CD4-positive, alpha-beta T cell treated with Interleukin-4 for 1 hour (primary cell): ENCODE measurements around the gene RECK.
A peak's percentile ranks its signal among the peaks of the same experiment; 100 is the strongest.
"Not testable (repeated sequence)": the region's sequence is repeated elsewhere in the genome, so short reads cannot be mapped to it uniquely, and the experiment has no call there.

ENCODE experiments used
- DNase-seq, 2 donors: peaks; one replicate each; pipeline ENCODE4 v3.0.0-alpha.2; 2020 to 2022

The RECK gene

DNA sequence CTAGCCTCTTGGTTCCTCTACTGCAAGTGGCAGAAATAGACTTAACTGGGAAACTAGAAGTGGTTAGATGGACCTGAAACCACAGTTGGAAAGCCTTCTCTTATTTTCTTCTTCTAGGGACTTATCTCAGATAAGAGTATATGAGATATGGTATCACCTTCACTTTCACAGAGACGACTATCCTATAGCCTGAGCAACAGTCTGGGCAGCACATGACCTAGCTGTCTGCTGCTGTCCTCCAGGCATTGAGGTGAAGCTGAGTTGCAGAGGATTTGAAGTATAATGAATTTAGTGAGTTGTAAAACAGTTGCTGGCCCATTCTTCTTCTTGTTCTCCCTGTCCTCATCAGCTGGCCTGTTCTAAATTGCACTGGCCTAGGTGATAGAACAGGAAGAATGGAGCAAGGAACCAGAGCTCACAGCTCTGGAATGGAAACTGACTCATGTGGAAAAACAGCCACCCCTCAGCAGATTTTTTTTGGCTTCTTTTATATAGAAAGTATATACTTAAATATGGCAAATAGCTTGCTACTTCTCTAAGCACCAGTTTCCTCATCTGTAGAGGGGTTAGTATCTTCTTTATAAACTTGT, 27.8 kb downstream of the RECK start:
- no peak for DNase-seq

- no peak for DNase-seq
Observed at GRCh38 chr9:36074055-36074454, 37.3 kb downstream of the RECK start.

GRCh38 chr9:36074870-36075532, 38.3 kb downstream of the RECK start:
- DNase-seq = no peak

GRCh38 chr9:36078051-36078450, 41.3 kb downstream of the RECK start:
- no peak for DNase-seq

DNA sequence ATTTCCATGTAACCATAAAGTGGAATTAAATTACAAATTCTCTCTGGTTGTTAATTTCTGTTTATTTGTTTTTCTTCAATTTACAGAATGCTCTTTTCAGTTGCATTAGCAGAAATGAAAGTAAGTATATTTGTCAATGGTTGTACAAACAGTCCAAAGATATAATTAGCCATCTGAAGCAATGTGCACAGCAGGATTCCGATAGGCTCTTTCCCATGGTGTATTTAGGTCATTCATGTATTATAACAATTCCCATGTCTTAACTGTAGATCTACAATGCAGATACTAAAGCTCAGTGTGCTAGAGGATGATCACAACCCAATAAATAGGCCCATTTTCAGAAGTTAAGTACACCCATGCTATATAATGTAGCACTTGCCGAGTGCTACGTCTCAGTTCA, 43.8 kb downstream of the RECK start:
- no peak for DNase-seq

DNA sequence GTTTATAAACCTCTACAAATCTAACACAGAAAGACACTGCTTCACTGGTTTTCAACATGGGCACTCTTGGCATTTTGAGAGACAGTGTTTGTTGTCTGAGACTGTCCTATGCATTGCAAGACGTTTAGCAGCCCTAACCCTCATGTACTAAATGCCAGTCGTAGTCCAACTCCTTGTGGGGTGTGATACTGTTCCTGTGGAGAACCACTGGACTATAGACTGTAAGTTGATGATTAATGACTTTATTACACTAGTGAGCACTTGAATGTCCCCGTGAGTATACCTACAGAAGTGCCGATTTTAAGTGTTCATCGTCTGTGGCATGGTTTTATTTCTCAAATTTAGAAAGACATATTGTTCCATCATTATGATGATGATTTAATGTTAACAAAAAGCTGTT, 46.2 kb downstream of the RECK start:
- DNase-seq = no peak

DNA sequence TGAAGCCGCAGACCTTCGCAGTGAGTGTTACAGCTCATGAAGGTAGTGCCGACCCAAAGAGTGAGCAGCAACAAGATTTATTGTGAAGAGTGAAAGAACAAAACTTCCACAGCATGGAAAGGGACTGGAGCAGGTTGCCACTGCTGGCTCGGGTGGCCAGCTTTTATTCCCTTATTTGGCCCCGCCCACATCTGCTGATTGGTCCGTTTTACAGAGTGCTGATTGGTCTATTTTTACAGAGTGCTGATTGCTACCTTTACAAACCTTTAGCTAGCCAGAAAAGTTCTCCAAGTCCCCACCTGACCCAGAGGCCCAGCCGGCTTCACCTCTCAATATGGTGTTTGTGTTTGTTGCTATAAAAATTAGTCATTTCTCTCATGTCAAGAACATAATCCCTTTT, 49.7 kb downstream of the RECK start:
- no peak for DNase-seq

GRCh38 chr9:36087054-36087453, 50.3 kb downstream of the RECK start:
- DNase-seq = not testable (repeated sequence)

DNA sequence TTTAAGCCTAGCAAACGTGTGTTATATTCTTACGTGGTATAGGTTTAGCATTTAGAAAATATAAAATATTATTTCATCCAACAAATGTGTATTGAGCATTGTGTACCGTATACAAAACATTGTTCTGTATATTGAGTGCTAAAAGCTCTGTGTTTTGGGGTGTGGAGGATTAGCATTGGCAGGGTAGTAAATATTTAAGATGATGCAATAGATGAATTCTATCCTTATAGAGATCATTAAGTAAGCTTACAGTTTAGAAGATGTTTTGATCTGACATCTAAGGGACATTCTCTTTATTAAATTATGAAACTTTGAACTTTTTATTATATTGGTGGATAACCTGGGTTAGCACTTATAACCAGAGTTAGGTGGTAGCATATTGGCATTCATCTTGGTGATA, 51.3 kb downstream of the RECK start:
- no peak for DNase-seq

DNA sequence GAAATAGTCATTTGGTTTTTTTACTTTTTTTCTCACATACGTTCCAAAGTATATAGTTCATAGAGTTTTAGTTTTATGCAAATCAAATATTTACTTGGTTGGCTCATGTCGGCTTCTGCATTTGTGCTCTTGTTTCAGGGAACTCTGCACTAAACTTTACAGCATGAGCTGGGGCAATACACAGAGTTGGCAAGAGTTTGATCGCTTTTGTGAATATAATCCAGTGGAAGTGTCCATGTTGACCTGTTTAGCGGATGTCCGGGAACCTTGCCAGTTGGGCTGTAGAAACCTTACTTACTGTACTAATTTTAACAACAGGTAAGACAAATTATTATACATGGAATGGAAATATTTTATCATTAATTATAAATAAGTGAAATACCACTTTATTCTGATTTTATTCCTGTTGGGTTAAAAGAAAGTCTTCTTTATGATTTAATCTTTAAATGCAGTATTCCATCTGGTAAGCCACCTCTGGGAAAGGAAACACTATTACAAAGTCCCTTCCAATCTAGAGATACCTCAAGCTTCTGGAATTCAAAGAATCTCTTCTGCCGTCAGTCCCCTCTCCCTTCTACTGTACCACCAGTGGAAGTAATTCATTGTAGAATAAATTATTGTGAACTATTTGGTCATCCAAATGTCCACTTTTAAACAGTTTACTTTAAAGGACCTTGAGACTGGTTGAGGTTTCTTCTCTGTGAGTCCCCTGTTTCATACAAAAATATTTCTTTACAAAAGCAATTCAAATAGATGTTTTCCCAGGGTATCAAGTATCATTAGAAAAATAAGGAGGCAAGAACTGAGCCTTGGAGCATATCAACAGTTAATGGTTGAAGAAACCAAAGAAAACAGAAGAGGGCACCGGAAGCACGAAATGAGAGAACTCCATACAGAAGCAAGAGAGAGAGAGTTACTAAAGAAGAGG, 54.6 kb downstream of the RECK start:
- DNase-seq = no peak

DNA sequence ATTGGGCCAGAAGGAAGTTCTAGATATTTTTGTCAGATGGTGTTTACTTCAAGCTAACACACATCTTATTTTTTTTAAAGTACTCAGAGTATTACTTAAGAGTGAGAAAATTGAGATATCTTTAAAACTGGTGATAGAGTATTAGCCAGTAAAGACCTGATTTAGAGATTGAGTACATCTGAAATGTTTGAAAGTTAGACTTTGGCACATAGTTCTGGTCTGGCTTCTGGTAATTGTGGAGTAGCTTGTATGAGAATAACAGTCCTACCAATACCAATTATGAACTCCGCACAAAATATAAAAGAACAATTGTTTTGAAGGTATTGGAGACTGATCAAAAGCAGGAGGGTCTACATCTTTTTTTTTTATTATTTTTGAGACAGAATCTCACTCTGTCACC, 55.3 kb downstream of the RECK start:
- no peak for DNase-seq

DNA sequence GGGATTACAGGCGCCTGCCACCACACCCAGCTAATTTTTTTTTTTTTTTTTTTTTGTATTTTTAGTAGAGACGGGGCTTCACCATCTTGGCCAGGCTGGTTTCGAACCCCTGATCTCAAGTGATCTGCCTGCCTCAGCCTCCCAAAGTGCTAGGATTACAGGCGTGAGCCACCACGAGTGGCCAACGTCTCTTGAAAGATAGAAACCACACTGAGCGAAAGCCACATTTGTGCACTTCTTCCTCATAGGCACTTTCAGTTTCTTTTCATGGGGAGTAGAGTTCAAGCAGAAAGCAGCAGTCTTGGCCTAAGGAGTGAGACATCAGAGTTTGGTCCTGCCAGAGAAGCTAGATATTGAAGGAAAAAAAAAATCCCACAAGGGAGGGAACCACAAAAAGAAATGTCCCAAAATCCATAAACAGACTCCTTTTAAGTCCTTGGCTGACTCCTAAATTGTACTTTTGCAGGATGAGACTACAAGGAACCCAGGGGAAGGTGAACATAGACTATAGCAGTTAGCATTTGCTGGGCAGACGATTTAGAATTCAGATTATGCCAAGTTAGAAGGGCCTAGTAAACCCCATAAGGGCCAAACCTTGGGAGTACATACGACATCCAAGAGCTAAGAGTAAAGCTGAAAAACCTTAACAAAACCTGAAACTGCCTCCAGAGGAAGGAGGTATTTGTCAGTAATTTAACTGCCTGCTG, 55.9 kb downstream of the RECK start:
- DNase-seq = peak; percentile 50 to 69

DNA sequence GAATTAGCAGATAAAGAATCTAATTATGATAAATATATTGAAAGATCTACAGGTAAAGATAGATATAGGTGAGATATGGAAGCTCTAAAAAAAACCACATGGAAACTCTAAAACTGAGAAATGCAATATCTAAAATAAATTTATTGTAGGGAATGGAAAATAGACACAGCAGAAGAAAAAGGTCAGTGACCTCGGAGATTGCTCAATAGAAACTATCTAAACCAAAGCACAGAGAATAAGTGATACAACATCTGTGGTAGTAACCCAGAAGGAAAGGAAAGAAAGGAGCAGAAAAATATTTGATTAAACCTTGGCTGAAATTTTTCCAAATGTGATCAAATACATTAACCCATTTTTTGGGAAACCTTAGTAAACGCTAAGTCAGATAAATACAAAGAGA, 56.7 kb downstream of the RECK start:
- DNase-seq = no peak

DNA sequence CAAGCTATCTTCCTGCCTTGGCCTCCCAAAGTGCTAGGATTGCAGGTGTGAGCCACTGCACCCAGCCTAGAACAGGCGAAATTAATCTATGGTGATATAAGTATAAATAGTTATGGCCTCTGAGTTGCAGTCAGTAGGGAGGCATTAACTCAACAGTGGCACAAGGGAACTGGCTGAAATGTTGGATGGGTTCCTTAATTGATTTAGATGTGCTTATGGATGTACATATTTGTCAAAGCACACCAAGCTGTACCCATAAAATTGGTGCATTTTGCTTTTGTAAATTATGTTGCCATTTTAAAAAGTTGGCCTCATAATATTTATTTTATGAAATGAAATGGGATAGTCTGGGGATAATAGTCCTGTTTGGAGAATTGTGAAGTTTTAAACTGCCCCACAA, 63.0 kb downstream of the RECK start:
- no peak for DNase-seq

DNA sequence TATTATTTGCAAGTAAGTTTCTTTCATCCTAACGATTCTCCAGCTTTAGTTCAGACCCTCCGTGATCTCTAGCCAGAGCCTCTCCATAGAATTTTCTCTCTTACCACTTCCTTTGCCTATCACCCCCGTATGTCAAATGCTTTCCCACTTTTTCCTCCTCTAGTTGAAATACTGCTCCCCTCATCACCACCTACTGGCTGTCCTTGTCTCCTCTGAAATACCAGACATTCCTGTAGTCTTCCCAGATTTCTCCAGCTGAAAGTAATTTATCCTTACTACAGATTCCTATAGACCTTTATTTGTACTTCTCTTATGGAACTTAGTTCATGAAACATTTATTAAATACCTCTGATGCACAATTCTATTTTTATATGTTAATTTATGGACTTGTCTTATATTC, 63.8 kb downstream of the RECK start:
- DNase-seq = no peak

GRCh38 chr9:36101916-36102741, 65.4 kb downstream of the RECK start:
- DNase-seq = no peak

GRCh38 chr9:36102742-36103495, 66.2 kb downstream of the RECK start:
- DNase-seq = peak; percentile 88 to 89

GRCh38 chr9:36109071-36109470, 72.4 kb downstream of the RECK start:
- no peak for DNase-seq

DNA sequence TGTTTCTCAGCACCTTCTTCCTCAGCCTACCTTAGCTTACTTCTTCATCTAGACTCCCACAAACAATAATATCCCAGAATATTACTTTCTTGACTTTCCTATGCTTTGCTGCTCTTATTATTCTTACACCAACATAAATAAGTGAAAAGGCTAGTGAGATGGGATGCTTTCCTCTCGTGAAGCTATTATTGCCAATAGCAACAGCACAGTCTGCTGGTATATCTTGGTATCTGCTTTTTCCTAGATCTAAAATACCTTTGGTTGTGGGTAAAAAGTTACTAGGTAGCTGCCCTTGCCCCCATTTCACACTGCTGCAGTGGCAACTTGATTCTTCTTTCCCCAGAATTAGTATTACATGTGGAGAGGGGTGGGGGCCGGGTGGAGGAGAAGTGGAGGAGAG, 73.7 kb downstream of the RECK start:
- DNase-seq = no peak

DNA sequence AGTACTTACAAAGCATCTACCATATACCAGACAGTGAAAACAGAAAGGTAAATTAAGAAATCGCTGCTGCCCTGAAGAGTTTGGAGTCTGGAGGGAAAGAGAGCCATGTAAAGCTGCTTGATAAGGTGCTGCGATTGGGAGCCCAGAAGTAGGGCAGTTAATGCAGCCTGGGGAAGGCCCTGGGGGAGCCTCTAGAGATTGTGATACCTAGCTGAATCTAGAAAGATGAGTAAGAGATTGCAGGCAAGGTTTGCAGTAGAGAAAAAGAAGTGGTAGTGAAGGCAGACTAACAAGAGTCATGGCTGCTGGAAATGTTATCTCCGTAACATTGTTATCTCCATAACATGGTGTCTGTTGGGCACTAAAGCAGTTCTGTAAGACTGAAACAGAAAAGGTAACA, 75.8 kb downstream of the RECK start:
- DNase-seq = no peak

DNA sequence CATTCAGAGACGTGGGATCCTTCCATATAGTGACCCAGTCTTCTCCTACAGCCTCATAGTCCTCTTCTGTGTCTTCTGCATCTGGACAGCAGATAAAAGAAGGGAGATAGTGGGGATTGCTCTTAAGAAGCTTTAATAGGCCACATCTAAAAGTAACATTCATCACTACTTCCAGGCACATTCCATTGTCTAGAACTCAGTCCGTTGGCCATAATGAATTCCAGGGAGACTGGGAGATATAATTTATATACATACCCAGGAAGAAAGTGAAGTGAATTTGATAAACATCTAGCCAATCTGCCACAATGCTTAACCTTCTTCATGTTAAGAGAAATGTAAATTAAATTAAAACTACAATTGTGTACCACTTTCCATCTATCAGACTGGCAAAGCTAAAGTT, 77.3 kb downstream of the RECK start:
- DNase-seq = no peak

DNA sequence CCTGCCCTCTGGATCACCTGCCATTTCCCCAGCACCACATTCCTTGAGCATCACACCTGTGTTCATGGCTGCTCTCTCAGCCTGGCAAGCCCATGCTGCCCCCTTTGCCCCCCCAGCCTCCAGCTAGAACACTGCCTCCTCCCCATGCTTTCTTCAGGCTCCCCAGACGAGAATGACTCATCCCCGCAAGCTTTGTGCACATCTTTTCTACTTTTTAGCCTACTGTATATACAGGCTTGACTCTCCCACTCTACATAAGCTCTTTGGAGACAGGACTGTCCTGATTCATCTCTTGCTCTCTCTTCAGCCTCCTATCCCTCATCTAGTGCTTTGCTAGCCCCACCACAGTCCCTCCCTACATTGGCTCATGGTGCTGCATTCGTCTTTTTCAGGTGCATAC, 79.9 kb downstream of the RECK start:
- DNase-seq = no peak
